Activated B cell treated with CpG ODN at 0.5 μM for 24 hours (primary cell): ENCODE results near the gene CASKIN1. TPM values are rescaled to one million over a fixed set of nuclear protein-coding genes. Genes with fewer than 3 reads are reported as not detected.

ENCODE experiments used
- ATAC-seq: fragments of 200-7000 bp; cut with Tn5 transposase; one replicate; pipeline ENCODE4 v1.10.0; 2021; ENCODE audit warnings: low read depth, mild to moderate bottlenecking, moderate library complexity
- CTCF ChIA-PET: fragments of 350-600 bp; sonication (Branson Sonifier 250); formaldehyde crosslinking; loops from one replicate; lab custom pipeline; 2021; ENCODE audit warnings: antibody characterized with exemption; lab: Charles Lee
- POLR2A ChIA-PET: fragments of 350-600 bp; sonication (Branson Sonifier 250); formaldehyde crosslinking; loops from one replicate; lab custom pipeline; 2021; ENCODE audit warnings: antibody characterized with exemption; lab: Charles Lee
- DNase-seq: peaks from one replicate; pipeline ENCODE4 v3.0.0; 2022
- H3K27ac Mint-ChIP-seq: one replicate; pipeline ENCODE4 v1.8.0; 2020; ENCODE audit warnings: mixed read lengths
- H3K27me3 Mint-ChIP-seq: one replicate; pipeline ENCODE4 v1.8.0; 2021; ENCODE audit warnings: mixed read lengths
- H3K36me3 Mint-ChIP-seq: one replicate; pipeline ENCODE4 v1.8.0; 2021; ENCODE audit warnings: low read depth, mixed read lengths
- H3K4me1 Mint-ChIP-seq: one replicate; pipeline ENCODE4 v1.8.0; 2021; ENCODE audit warnings: mixed read lengths
- H3K4me3 Mint-ChIP-seq: one replicate; pipeline ENCODE4 v1.8.0; 2020; ENCODE audit warnings: mild to moderate bottlenecking, mixed read lengths
- H3K9me3 Mint-ChIP-seq: one replicate; pipeline ENCODE4 v1.8.0; 2020; ENCODE audit warnings: mixed read lengths
- intact Hi-C: fragments of 100-400 bp; cut with micrococcal nuclease; formaldehyde crosslinking; loops from one replicate; pipeline ENCODE4 v1.15.1; 2024
- total RNA-seq: library from RNA; stranded (reverse); gene quantifications from 2 replicates; pipeline ENCODE4 v1.2.3, GENCODE V29; 2022
- TF ChIP-seq, protein P1 (sequence below): fragments of 200-600 bp; IDR thresholded peaks from one replicate; pipeline ENCODE4 v1.8.0; 2022; ENCODE audit warnings: antibody characterized with exemption, mild to moderate bottlenecking

CASKIN1 gene
- total RNA-seq, 1 donor from 2014 or later: not detected

DNA sequence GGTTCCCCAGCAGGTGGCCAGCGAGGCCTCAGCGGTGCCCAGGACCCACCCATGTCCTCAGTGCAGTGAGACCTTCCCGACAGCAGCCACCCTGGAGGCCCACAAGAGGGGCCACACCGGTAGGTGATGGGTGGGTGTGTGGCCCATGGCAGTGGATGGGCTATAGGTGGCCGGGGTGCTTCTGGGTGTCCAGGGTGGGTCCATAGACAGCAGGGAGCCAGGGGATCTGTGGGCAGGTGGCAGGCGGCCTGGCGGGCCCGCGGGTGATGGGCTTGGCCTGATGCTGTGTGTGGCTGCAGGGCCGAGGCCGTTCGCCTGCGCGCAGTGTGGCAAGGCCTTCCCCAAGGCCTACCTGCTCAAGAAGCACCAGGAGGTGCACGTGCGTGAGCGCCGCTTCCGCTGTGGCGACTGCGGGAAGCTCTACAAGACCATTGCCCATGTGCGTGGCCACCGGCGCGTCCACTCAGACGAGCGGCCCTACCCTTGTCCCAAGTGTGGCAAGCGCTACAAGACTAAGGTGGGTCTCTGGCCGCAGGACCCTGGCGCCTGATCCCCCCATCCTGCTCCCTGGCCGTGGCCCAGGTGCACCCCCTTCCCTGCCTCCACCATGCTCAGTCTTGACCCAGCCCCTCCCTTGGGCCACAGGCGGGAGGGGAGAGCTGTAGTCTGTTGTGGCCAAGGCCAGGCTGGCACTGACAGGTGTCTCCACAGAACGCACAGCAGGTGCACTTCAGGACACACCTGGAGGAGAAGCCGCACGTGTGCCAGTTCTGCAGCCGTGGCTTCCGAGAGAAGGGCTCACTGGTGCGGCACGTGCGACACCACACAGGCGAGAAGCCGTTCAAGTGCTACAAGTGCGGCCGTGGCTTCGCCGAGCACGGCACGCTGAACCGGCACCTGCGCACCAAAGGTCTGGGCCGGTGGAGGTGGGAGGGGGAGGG, 37.7 kb upstream of the CASKIN1 start:
- DNase-seq: no peak
- peaks cover 38% of the 10 kb centered on the region for H3K36me3 Mint-ChIP-seq
- H3K4me1 Mint-ChIP-seq: no peaks in the 10 kb centered on the region
- H3K4me3 Mint-ChIP-seq: no peak overlapping the region
- ATAC-seq: no peak
- H3K9me3 Mint-ChIP-seq: no peaks in the 10 kb centered on the region
- no peak overlapping the region for H3K27ac Mint-ChIP-seq
- CTCF ChIA-PET: no interaction called here
- TF ChIP-seq, protein P1, sequence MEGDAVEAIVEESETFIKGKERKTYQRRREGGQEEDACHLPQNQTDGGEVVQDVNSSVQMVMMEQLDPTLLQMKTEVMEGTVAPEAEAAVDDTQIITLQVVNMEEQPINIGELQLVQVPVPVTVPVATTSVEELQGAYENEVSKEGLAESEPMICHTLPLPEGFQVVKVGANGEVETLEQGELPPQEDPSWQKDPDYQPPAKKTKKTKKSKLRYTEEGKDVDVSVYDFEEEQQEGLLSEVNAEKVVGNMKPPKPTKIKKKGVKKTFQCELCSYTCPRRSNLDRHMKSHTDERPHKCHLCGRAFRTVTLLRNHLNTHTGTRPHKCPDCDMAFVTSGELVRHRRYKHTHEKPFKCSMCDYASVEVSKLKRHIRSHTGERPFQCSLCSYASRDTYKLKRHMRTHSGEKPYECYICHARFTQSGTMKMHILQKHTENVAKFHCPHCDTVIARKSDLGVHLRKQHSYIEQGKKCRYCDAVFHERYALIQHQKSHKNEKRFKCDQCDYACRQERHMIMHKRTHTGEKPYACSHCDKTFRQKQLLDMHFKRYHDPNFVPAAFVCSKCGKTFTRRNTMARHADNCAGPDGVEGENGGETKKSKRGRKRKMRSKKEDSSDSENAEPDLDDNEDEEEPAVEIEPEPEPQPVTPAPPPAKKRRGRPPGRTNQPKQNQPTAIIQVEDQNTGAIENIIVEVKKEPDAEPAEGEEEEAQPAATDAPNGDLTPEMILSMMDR: no peak
- POLR2A ChIA-PET: no interaction called here
- peaks cover 2% of the 10 kb centered on the region for H3K27me3 Mint-ChIP-seq
- intact Hi-C loops: no loop called here

DNA sequence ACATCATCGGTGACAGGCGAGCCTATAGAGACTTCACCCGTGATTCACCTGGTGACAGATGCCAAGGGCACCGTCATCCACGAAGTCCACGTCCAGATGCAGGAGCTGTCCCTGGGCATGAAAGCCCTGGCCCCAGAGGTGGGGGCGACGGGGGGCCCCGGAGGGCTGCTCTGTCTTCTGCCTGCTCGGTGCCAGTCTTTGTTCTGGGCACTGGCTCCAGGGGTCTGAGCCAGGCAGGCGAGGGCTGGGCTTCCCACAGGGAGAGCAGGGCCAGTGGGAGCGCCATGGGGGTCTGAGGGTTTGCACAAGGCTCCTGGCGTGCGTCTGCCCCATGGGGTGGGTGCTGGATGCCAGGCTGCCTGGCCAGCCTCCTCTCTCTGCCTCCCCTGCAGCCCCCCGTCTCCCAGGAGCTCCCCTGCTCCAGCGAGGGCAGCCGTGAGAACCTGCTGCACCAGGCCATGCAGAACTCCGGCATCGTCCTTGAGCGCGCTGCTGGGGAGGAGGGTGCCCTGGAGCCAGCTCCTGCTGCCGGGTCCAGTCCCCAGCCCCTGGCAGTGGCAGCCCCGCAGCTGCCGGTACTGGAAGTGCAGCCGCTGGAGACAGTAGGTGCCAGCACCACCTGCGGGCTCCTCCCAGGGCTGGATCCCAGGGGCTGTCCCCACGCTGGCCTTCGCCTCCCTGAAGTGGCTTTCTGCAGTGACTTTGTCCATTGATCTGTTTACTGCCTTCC, 36.8 kb upstream of the CASKIN1 start:
- Mint-ChIP-seq H3K36me3 (peaks cover 42% of the 10 kb centered on the region), H3K4me3 (no peak overlapping the region), H3K4me1 (no peaks in the 10 kb centered on the region), H3K27ac (no peak overlapping the region), H3K27me3 (peaks cover 2% of the 10 kb centered on the region), H3K9me3 (no peaks in the 10 kb centered on the region)
- intact Hi-C loops: no loop called here
- CTCF ChIA-PET: no interaction called here
- POLR2A ChIA-PET: no interaction called here
- no peak for DNase-seq
- TF ChIP-seq, protein P1: no peak
- no peak for ATAC-seq

DNA sequence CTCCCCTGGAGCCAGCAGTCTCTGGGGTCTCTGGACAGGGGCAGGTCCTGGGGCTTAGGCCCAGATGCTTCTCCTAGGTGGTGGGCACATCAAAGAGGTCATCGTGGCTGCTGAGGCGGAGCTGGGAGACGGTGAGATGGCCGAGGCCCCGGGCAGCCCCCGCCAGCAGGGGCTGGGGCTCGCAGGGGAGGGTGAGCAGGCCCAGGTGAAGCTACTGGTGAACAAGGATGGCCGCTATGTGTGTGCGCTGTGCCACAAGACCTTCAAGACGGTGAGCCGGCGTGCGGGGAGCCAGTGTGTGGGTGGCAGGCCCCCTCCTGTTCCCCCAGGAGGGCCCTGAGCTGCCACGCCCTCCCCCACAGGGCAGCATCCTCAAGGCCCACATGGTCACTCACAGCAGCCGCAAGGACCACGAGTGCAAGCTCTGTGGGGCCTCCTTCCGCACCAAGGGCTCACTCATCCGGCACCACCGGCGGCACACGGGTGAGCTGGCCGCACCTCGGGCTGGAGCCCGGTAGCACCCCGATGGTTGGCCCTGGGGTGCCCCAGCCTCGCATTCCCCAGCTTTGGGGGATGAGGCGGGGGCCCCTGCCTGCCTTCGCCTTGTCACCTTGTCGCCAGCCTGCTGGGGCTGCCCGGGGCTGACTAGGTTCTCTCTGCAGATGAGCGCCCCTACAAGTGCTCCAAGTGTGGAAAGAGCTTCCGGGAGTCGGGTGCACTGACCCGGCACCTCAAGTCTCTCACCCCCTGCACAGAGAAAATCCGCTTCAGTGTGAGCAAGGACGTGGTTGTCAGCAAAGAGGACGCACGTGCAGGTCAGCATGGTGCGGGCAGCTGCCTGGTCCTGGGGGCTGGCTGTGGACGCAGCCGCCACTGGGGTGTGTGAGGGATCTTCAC, 35.9 kb upstream of the CASKIN1 start:
- ChIA-PET CTCF (no interaction called here), POLR2A (interaction anchor here (0.5 to 0.9 kb wide), 2 partner anchors 36 to 254 kb away, joined by 3 read pairs; no protein-coding TSS in a partner anchor)
- Mint-ChIP-seq H3K27ac (no peak overlapping the region), H3K4me3 (no peak overlapping the region), H3K9me3 (no peaks in the 10 kb centered on the region), H3K27me3 (peaks cover 2% of the 10 kb centered on the region), H3K4me1 (no peaks in the 10 kb centered on the region), H3K36me3 (peaks cover 47% of the 10 kb centered on the region)
- intact Hi-C loops: no loop called here
- ATAC-seq (no peak), DNase-seq (no peak)
- TF ChIP-seq, protein P1: no peak

DNA sequence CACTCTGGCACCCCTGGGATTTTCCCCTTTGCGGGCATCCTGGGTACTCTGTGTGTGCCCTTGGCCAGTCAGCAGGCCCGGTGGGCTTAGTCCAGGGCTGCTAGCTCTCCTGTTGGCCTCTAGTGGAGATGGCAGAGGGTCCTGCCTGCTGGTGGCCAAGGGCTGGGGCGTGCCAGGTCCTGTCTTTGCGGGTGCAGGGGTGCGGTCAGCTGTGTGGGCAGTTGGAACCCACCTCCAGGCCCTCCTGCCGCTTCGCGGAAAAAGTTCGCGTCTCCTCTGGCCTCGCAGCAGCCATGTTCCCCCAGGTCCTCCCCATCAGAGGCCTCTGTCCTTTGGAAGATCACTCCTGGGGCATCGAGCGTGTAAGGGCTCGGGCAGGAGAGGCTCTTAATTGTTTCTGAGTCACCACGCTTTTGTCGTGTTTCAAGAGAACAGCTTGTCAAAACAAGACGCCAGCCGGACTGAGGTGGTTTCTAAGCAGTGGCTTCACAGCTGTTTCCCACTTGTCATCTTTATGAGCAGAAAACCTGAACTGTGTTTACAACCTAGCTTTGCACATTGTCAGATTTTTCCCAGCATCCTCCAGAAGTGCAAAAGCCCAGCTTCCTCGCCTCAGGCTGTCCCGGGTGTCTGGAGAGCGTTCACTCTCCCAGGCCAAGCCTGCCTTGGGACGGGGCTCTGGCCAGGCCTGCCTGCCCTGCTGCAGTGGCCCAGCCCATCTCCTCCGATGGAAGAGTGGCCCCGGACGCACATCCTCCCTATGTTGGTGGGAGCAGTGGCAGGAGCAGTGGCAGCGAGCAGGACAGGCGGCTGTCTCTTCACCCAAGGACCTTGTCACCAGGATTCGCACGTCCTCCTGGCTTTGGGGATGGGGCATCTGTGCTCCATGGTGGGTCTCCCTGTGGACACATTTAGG, 34.9 kb upstream of the CASKIN1 start:
- DNase-seq: no peak
- ChIA-PET POLR2A (interaction anchor here (0.5 to 0.9 kb wide), 2 partner anchors 37 to 255 kb away, joined by 3 read pairs; no protein-coding TSS in a partner anchor), CTCF (no interaction called here)
- Mint-ChIP-seq H3K9me3 (no peaks in the 10 kb centered on the region), H3K36me3 (peaks cover 52% of the 10 kb centered on the region), H3K4me1 (peaks cover 2% of the 10 kb centered on the region), H3K4me3 (no peak overlapping the region), H3K27ac (no peak overlapping the region), H3K27me3 (peaks cover 2% of the 10 kb centered on the region)
- ATAC-seq: no peak
- intact Hi-C loops: no loop called here
- TF ChIP-seq, protein P1: no peak
